GM23338 (cell line): ENCODE measurements around the gene OBSCN. TPM values are rescaled to one million over a fixed set of nuclear protein-coding genes. Genes with fewer than 3 reads are reported as not detected.

Experiments
- ATAC-seq: fragments of 200-7000 bp; cut with Tn5 transposase; 3 replicates; pipeline ENCODE4 v1.9.1; 2020
- DNase-seq: peaks from one replicate; pipeline ENCODE4 v3.0.0-alpha.2; 2015; ENCODE audit warnings: low spot score
- H2AFZ ChIP-seq: fragments of 200-600 bp; sonication (generic); 2 replicates; pipeline ENCODE4 v1.8.0; 2016; ENCODE audit warnings: antibody characterized with exemption, mild to moderate bottlenecking, moderate library complexity
- H3F3A ChIP-seq: fragments of 200-600 bp; sonication (generic); replicated peaks from 2 replicates; pipeline ENCODE4 v1.8.0; 2017; ENCODE audit warnings: antibody characterized with exemption, mixed run types, low read depth
- H3K27ac ChIP-seq: fragments of 200-600 bp; sonication (generic); 2 replicates; pipeline ENCODE4 v1.6.1; 2016; ENCODE audit warnings: low read depth
- H3K27me3 ChIP-seq: fragments of 200-600 bp; sonication (generic); 2 replicates; pipeline ENCODE4 v1.8.0; 2016; ENCODE audit warnings: mild to moderate bottlenecking, mixed run types, moderate library complexity; ENCODE audit not compliant: insufficient read depth
- H3K36me3 ChIP-seq: fragments of 200-600 bp; sonication (generic); 2 replicates; pipeline ENCODE4 v1.8.0; 2016; ENCODE audit warnings: mild to moderate bottlenecking; ENCODE audit not compliant: insufficient read depth
- H3K4me1 ChIP-seq: fragments of 200-600 bp; sonication (generic); 2 replicates; pipeline ENCODE4 v1.8.0; 2016; ENCODE audit warnings: mild to moderate bottlenecking, moderate library complexity; ENCODE audit not compliant: insufficient read depth
- H3K4me2 ChIP-seq: fragments of 200-600 bp; sonication (generic); 2 replicates; pipeline ENCODE4 v1.7.1; 2017; ENCODE audit warnings: mixed run types
- H3K4me3 ChIP-seq: fragments of 200-600 bp; sonication (generic); 2 replicates; pipeline ENCODE4 v1.6.1; 2016; ENCODE audit warnings: mixed run types
- H3K79me2 ChIP-seq: fragments of 200-600 bp; sonication (generic); replicated peaks from 2 replicates; pipeline ENCODE4 v1.8.0; 2017; ENCODE audit warnings: mild to moderate bottlenecking; ENCODE audit not compliant: insufficient read depth
- H3K9me2 ChIP-seq: fragments of 200-600 bp; sonication (generic); 2 replicates; pipeline ENCODE4 v1.8.0; 2017; ENCODE audit not compliant: insufficient read depth
- H4K20me1 ChIP-seq: fragments of 200-600 bp; sonication (generic); replicated peaks from 2 replicates; pipeline ENCODE4 v1.8.0; 2017; ENCODE audit warnings: mild to moderate bottlenecking; ENCODE audit not compliant: insufficient read depth
- H3K27ac Mint-ChIP-seq: 2 replicates; pipeline ENCODE4 v1.8.0; 2020; ENCODE audit warnings: inconsistent platforms, mild to moderate bottlenecking, moderate library complexity, mixed read lengths
- H3K27me3 Mint-ChIP-seq: 3 replicates; pipeline ENCODE4 v1.8.0; 2022; ENCODE audit warnings: low read depth, mild to moderate bottlenecking, moderate library complexity, mixed read lengths, inconsistent platforms; ENCODE audit not compliant: insufficient read depth, poor library complexity
- H3K36me3 Mint-ChIP-seq: 3 replicates; pipeline ENCODE4 v1.8.0; 2021; ENCODE audit warnings: low read depth, mild to moderate bottlenecking, inconsistent platforms, moderate library complexity, mixed read lengths
- H3K4me1 Mint-ChIP-seq: 3 replicates; pipeline ENCODE4 v1.8.0; 2020; ENCODE audit warnings: mild to moderate bottlenecking, inconsistent platforms, mixed read lengths
- H3K4me3 Mint-ChIP-seq: 3 replicates; pipeline ENCODE4 v1.8.0; 2021; ENCODE audit warnings: moderate library complexity, mild to moderate bottlenecking, inconsistent platforms, mixed read lengths
- H3K9me3 Mint-ChIP-seq: 3 replicates; pipeline ENCODE4 v1.8.0; 2020; ENCODE audit warnings: moderate library complexity, mild to moderate bottlenecking, inconsistent platforms, mixed read lengths
- CREB1 ChIP-seq: fragments of 250-450 bp; sonication (Bioruptor Pico); IDR thresholded peaks from 2 replicates; pipeline ENCODE4 v1.5.0; 2020; ENCODE audit warnings: low read depth, mild to moderate bottlenecking, moderate library complexity
- CTCF ChIP-seq, 2 experiments: fragments of 200-600 bp in 1 of 2; sonication (generic) in 1 of 2; conservative IDR thresholded peaks; 2 replicates each; pipeline versions ENCODE4 v1.5.1 to v1.6.1; 2016 to 2017; ENCODE audit warnings: antibody characterized with exemption in 2 of 2, low read depth in 2 of 2, mild to moderate bottlenecking in 2 of 2, moderate library complexity in 1 of 2
- ETS1 ChIP-seq: IDR thresholded peaks from 2 replicates; pipeline ENCODE4 v1.6.1; 2016; ENCODE audit warnings: antibody characterized with exemption
- EZH2 ChIP-seq: fragments of 200-600 bp; sonication (generic); IDR thresholded peaks from one replicate; pipeline ENCODE4 v1.8.0; 2017; ENCODE audit warnings: antibody characterized with exemption, mild to moderate bottlenecking, low read depth; ENCODE audit not compliant: unreplicated experiment
- EZH2phosphoT487 ChIP-seq: fragments of 200-600 bp; sonication (generic); IDR thresholded peaks from one replicate; pipeline ENCODE4 v1.8.1; 2018; ENCODE audit warnings: antibody characterized with exemption; ENCODE audit not compliant: unreplicated experiment
- NANOG ChIP-seq: IDR thresholded peaks from 2 replicates; pipeline ENCODE4 v1.6.1; 2016; ENCODE audit warnings: antibody characterized with exemption, borderline replicate concordance
- POLR2AphosphoS5 ChIP-seq: IDR thresholded peaks from 2 replicates; pipeline ENCODE4 v1.6.1; 2016; ENCODE audit warnings: antibody characterized with exemption, low read depth
- REST ChIP-seq: IDR thresholded peaks from one replicate; pipeline ENCODE4 v1.6.1; 2018; ENCODE audit warnings: antibody characterized with exemption; ENCODE audit not compliant: unreplicated experiment
- STAT1 ChIP-seq: IDR thresholded peaks from one replicate; pipeline ENCODE4 v1.6.1; 2016; ENCODE audit warnings: antibody characterized with exemption; ENCODE audit not compliant: unreplicated experiment
- ZNF114 ChIP-seq: fragments of 250-450 bp; sonication (Bioruptor Pico); IDR thresholded peaks from 2 replicates; pipeline ENCODE4 v1.5.0; 2020; ENCODE audit warnings: mild to moderate bottlenecking, moderate library complexity
- ZNF331 ChIP-seq: fragments of 250-450 bp; sonication (Bioruptor Pico); IDR thresholded peaks from 2 replicates; pipeline ENCODE4 v1.5.0; 2020; ENCODE audit warnings: low read depth, mild to moderate bottlenecking, moderate library complexity
- polyA plus RNA-seq: library from polyadenylated mRNA; unstranded; fragments of >200 nt; fragmentation: Nextera tagmentation; extraction: Ambion mirVana; gene quantifications from 2 replicates; pipeline ENCODE4 v1.2.1, GENCODE V29; 2016
- total RNA-seq: library from RNA; depleted of rRNA; stranded (reverse); fragments of >200 nt; shearing (Covaris generic); gene quantifications from 2 replicates; pipeline ENCODE4 v1.2.3, GENCODE V29; 2014

OBSCN gene
- total and polyA plus RNA-seq, 2 experiments from 2014 or later, result 8.4 to 38.5 TPM

- H4K20me1 ChIP-seq, result no peaks in the 10 kb centered on the region
- Mint-ChIP-seq H3K4me1 (no peaks in the 10 kb centered on the region; the same call in 2 of the 3 replicates), H3K27me3 (peaks cover 9% of the 10 kb centered on the region), H3K4me3 (no peak overlapping the region; the same call in 2 of the 3 replicates), H3K9me3 (peaks cover 20% of the 10 kb centered on the region), H3K27ac (no peak overlapping the region), H3K36me3 (peaks cover 28% of the 10 kb centered on the region)
- TF ChIP-seq POLR2AphosphoS5, result no peak
- peak; percentile 44 to 45 for TF ChIP-seq CTCF (conservative IDR thresholded peaks at IDR 0.05; ENCODE audit: low read depth in 2 of 2)
- H3K4me3 ChIP-seq, result no peak overlapping the region
- H3K79me2 ChIP-seq, result no peaks in the 10 kb centered on the region
- ATAC-seq, result peak; percentile 83
- no peaks in the 10 kb centered on the region for H3F3A ChIP-seq
- 0 out of 2 replicates have a peak, but pooled peaks cover 6% of the 10 kb centered on the region for H3K9me2 ChIP-seq
- peak; percentile 46 for DNase-seq
- no peaks in the 10 kb centered on the region for H3K27me3 ChIP-seq
- H3K4me2 ChIP-seq, result no peak overlapping the region
- no peaks in the 10 kb centered on the region for H3K4me1 ChIP-seq
- H3K36me3 ChIP-seq, result no peaks in the 10 kb centered on the region
- H3K27ac ChIP-seq, result no peak overlapping the region
- no peak overlapping the region for H2AFZ ChIP-seq
Observed at GRCh38 chr1:228308628-228309325, 100.9 kb downstream of the OBSCN start.

- no peaks in the 10 kb centered on the region for H3K27me3 ChIP-seq
- H2AFZ ChIP-seq, result no peak overlapping the region
- no peak overlapping the region for H3K27ac ChIP-seq
- ATAC-seq (no peak), DNase-seq (no peak)
- peaks cover 14% of the 10 kb centered on the region for H3K9me3 Mint-ChIP-seq
- no peak overlapping the region for H3K4me3 Mint-ChIP-seq
- H3K9me2 ChIP-seq, result 0 out of 2 replicates have a peak, but pooled peaks cover 6% of the 10 kb centered on the region
- H3F3A ChIP-seq, result no peaks in the 10 kb centered on the region
- H3K27ac Mint-ChIP-seq, result no peak overlapping the region
- H3K36me3 ChIP-seq, result no peaks in the 10 kb centered on the region
- no peak overlapping the region for H3K4me3 ChIP-seq
- H3K4me1 ChIP-seq, result no peaks in the 10 kb centered on the region
- H3K4me2 ChIP-seq, result no peak overlapping the region
- peaks cover 21% of the 10 kb centered on the region for H3K36me3 Mint-ChIP-seq
- no peaks in the 10 kb centered on the region for H3K79me2 ChIP-seq
- H4K20me1 ChIP-seq, result no peaks in the 10 kb centered on the region
- H3K4me1 Mint-ChIP-seq, result no peaks in the 10 kb centered on the region; the same call in 2 of the 3 replicates
- H3K27me3 Mint-ChIP-seq, result peaks cover 9% of the 10 kb centered on the region
- TF ChIP-seq NANOG (no peak), ETS1 (no peak), EZH2 (no peak), ZNF114 (no peak), CTCF (conservative IDR thresholded peaks at IDR 0.05; ENCODE audit: low read depth in 2 of 2) (no peak), CREB1 (CRISPR knock-in tag) (no peak), EZH2phosphoT487 (no peak), ZNF331 (no peak), REST (no peak), STAT1 (no peak)
Observed at GRCh38 chr1:228309326-228310067, 101.7 kb downstream of the OBSCN start.
